Kidney glomerular epithelial cell (primary cell): ENCODE measurements around the gene CRYBA2.
A peak's percentile ranks its signal among the peaks of the same experiment; 100 is the strongest.

Source experiments
- DNase-seq: peaks from one replicate; lab custom pipeline; 2025; lab: John Stamatoyannopoulos, UW

The CRYBA2 gene

DNA sequence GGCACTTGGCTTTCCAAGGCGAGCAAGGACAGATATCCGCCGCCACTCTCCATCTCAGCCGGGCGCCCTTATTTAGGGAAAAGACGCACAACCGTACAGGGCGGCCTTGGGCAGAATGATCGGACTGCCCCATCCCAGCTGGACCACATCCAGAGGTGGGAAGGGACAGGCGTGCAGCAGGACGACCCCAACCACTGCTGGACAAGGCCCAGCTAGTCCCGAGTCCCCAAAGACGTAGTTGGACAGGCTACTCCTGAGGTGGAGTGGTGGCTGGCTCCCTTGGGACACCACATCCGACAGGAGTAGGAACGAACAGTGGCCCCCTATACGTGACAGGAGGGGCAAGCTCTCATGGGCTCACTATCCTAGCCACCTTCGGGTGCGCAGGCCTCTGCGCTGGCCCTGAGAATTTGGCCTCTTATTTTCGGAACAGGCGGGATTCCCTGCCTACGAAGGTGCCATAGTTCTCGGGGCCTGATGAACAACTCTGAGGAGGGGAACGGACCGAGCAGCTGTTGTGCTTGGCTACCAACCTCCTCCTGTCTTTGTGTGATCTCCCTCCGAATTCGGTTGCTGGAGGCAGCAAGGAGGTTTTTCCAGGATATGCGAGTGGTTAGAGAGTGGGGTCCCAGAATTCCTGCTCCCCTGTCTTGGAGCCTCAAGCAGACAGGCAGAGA is 10.5 kb downstream of the CRYBA2 start:
- DNase-seq, result no peak

DNA sequence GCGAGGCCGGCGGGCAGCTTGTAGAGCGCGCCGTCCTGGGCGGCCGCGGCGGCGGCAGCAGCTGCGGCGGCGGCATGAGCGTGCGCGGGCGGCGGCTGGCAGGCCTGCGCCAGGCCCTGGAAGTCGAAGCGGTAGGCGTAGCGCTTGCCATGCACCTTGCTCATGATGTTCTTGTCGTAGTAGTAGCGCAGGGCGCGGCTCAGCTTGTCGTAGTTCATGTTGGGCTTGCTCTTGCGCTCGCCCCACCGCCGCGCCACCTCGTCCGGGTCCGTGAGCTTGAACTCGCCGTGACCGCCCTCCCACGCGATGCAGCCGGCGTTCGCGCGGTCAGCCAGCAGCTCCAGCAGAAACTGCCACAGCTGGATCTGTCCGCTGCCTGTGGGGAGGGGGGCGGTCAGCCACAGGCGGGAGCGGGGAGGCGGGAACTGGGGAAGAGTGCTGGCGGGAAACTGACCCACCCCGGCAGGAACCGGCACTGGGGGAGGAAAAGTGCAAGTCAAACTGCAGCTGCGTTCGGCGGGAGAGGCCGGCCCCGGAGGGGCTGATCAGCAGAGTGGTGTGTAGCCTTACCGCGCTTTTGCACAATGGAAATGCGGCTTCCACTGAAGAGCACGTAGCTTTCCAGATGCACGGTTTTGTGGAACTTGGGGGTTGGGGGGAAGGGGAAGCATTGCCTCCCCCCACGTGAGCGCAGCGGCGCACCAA is 11.2 kb downstream of the CRYBA2 start:
- peak; percentile 12 for DNase-seq

DNA sequence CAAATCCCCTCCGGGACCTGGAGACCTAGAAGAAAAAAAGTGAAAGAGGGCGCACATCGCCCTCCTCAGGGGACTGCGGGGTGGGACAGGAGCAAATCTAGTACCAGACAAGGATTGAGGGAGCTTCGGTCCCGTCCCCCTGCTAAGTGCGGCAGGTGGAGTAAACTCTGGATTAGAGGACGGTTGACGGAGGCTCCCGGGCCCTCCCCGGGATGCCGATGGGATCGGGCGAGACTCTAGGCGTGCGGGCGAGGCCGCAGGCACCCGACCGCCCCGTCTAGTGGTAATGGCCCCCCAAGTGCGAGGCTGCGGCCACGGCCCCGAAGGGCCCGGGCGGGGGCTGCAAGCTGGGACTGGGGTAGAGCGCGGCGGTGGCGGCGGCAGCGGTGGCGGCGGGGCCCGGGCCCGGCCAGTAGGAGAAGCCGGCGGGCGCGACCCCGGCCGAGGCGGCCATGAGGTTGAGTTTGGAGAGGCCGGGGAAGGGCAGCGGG is 11.8 kb downstream of the CRYBA2 start:
- no peak for DNase-seq

DNA sequence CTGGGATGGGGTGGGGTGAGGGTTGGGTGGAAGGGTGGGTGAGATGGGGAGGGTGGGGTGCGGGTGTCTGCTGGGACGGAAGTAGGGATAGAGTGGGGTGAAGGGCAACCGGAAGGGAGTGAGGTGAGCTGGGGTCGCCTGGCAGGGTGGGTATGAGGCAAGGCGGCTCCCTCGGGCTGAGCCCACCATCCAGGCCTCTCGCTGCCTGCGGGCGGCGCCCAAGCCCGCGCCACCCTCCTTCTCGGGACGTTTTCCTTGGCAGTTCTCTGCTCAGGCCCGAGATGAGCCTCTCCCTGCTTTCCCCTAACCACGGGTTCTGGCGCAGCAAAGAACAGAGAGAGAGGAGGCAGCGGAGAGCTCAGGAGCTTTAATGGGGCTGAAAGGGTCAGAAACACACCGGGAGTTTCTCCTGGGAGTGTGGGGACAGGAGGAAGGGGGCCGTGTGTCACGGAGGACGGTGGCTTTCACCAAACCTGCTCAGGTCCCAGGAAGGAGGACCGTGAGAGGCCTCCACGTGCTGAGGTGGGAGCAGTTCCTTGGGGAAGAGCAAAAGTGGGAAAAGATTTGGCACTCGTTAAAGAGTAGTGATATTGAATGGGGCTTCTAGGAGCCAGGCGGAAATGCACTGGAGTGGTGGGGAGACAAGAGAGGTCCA is 12.4 kb downstream of the CRYBA2 start:
- DNase-seq, result no peak

GRCh38 chr2:218979846-218980734 is 13.1 kb downstream of the CRYBA2 start:
- DNase-seq, result peak; percentile 70

GRCh38 chr2:218975060-218975777 is 18.0 kb downstream of the CRYBA2 start:
- DNase-seq, result no peak

DNA sequence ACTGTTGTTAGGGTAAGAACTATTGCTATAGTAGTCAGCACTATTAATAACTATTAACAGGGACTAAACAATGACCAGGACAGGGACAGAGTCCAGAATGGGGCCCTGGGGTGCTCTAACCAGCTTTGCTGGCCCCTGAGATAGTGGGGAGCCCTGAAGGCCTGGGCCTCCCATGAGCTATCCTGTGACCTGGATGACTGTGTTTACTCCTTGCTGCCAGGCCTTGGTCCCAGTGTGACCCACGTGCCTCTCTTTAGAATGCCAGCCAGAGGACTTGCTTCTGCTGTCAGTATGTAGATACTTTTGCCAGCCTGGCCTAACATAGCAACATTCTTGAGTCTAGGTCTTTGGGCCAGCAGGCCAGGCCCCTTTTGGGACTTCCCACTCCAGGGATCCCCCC is 22.3 kb downstream of the CRYBA2 start:
- no peak for DNase-seq

GRCh38 chr2:218964041-218964771 is 29.0 kb downstream of the CRYBA2 start:
- DNase-seq, result no peak

DNA sequence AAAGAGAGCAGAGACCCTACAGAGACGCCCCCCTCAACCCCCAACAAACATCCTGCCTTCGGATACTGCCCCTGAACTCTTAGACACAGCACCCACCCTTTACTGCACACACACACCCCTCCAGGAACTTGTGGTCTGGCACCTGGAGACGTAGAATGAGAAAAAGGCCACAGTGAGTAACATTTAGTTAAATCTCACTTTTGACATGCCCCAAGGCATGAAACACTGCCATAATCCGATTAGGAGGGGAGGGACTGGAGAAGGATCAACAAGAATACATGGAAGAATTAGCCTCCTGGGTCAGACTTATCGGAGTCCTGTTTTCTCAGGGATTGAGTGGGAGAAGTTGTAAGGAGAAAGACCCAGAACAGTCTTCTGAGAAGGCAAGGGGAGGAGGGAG is 29.6 kb downstream of the CRYBA2 start:
- DNase-seq, result no peak

DNA sequence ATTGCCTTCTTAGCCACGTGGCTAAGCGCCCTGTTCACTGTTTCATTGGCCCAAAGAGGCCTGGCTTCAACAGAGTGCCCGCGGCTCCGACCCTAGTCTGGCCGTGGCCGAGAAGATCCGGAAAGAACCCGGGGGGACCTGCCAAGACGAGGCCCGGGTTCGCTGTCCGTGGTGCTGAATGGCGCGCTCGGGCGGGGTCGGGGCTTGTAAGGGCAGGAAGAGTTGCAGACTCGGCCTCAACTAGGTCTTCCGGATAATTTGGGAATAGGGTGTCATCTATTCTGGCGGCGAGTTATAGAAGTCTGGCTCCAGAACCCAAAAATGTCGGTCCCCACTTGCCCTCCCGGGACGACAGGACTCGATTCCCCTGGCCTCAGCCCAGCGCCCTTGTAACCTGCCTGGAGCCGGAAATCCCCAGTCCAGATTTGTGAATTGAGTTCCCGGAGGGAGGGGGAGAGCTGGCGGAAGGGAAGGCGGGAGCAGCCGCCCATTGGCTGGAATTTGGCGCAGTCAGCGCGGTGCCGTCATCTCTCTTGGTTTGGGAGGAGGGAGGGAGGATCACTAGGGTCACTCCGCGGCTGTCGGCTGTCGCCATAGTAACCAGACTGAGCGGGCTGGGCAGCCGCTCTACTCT is 30.2 kb downstream of the CRYBA2 start:
- DNase-seq, result peak; percentile 30

GRCh38 chr2:218961651-218962570 is 31.3 kb downstream of the CRYBA2 start:
- no peak for DNase-seq

DNA sequence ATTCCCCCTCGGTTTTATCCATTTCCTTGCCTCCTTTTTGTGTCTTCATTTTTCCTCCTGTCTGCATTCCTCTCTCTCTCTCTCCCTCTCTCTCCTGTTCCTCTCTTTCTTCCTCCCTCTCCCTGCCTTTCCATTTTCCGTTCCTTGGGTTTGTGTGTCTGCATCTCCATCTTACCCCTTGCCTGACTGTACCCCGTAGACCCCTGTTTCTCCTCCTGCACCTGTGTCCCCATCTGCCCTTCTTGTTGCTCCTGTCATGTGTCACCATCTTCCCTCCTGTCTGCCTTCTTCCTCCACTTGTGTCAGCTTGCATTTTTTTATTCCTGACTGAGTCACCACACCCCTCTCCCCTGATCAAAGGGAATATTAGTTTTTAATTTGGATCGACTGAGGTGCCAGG is 32.0 kb downstream of the CRYBA2 start:
- no peak for DNase-seq

DNA sequence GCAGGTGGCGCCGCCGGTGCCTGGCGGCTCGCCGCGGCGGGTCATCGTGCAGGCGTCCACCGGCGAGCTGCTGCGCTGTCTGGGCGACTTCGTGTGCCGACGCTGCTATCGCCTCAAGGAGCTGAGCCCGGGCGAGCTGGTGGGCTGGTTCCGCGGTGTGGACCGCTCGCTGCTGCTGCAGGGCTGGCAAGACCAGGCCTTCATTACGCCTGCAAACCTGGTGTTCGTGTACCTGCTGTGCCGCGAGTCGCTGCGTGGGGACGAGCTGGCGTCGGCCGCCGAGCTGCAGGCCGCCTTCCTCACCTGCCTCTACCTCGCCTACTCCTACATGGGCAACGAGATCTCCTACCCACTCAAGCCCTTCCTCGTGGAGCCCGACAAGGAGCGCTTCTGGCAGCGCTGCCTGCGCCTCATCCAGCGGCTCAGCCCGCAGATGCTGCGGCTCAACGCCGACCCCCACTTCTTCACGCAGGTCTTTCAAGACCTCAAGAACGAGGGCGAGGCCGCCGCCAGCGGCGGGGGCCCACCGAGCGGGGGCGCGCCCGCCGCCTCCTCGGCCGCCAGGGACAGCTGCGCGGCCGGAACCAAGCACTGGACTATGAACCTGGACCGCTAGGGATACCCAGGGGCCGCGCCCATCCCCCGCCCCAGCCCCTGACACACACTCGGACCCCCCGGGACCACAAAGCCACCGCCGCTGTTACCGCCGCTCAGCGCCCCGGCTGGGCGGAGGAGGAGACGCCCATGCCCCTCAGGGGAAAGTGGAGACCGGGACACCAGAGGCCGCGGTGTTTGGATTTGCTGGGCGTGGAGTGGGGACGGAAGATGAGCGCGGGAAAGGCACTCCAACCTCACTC is 32.7 kb downstream of the CRYBA2 start:
- no peak for DNase-seq

- no peak for DNase-seq
These were observed 33.4 kb downstream of the CRYBA2 start for GRCh38 chr2:218959761-218960308.

DNA sequence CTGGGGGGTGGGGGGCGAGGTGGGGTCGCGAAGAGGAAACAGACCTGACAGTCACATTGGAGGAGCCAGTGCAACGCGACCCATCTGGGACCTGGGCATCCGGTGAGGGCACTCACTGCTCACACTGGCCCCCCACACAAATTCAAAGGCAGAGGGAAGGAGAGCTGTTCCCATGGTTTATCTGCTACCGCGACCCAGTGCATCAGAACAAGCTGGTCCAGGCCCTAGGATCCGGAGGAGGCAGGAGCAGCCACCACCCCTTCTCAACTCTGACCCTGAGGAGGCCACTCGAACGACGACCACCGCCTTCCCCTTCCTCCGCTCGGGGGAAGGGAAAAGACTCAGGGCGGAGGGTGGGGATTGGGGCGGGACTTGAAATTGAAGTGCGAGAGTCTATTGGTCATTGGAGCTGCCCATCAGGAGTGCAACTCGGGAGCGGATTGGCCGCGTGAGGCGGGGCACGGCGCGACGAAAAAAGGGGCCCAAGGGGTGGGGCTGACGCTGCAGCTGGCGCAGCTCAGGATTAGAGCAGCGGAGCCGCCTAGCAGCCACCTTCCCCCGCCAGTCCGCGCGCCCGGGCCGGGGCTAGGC is 34.0 kb downstream of the CRYBA2 start, which contains the start of gene CDK5R2:
CDK5R2 (plus strand) TSS at position 526 of the 591 bp plus-strand sequence. CDS start 155 bp downstream, outside the sequence.
- peak; percentile 73 for DNase-seq

GRCh38 chr2:218958276-218958675 is 34.9 kb downstream of the CRYBA2 start:
- no peak for DNase-seq

- DNase-seq, result no peak
These were observed 35.6 kb downstream of the CRYBA2 start for GRCh38 chr2:218957671-218958070.
